ENCODE measurements around the gene TMED6. TPM values are rescaled to one million over a fixed set of nuclear protein-coding genes. Genes with fewer than 3 reads are reported as not detected.

TMED6 gene
- total RNA-seq, result not detected in 2 replicates

DNA sequence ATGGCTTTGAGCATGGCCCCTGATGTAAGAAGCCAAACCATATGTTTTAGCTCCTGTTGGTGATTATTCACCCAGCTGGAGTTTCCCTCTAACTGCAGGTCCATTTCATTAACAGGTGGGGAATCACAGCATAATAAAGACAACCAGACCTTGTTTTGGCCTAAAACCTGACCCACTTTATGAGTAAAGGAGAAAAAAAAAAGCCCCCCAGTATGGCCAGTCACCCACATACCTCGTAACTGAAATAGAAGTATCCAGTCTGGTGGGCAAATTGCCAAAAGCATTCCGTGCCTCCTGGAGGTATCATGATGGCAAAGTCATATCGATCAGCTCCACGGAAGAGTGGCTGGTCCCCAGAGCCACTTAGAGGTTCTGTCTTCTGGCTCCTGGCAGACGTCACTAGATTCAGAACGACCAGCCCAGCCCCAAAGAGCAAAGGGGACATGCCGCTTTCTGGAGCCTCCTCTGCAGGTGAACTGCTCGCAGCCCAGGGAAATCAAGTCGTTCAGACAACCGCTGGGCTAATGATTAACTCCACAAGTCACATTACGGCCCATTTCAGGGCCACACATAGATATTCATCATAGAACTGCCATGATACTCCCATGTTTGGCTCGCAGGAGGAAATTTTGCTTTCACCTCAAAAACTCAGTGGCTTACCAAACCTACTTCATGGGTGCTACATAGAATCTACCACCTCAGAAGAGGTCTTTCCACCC lies at the start of gene TMED6:
Gene TMED6, minus strand, starts transcription at position 478 of the 719 bp plus-strand sequence. Its CDS starts 33 bp downstream, at position 445.

DNA sequence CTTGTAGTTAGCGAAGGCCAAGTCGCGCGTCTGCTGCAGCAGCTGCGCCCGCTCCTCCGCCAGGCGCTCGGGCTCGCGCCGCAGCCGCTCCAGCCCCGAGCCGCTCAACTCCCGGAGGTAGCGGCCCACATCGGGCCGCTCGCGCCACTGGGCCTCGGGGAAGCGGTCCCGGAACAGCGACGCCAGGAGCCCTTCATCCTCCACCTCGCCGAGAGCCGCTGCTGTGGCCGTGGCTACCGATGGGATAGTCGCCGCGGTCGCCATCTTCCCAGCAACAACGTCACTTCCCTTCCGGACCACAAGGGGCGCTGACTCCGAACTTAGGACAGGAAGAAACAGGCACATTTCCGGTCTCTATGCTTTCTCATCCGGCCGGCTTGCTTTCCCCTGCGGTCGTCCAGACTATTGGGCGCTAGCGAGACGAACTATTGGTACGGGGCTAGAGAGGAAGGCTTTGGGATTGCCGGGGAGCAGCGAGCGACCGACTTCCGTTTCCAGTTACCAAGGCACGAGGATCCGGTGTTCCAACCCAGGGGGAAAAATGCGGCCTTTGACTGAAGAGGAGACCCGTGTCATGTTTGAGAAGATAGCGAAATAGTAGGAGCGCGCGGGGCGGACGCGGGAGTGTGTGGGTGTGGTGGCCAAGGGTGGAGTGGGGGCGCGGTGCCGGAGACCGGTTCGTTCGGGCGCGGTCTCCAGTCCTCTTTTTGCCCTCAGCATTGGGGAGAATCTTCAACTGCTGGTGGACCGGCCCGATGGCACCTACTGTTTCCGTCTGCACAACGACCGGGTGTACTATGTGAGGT lies 12.1 kb downstream of the TMED6 start, which contains the start of the genes COG8 and NIP7:
Gene COG8, minus strand, starts transcription at position 276 of the 806 bp plus-strand sequence. Its CDS starts 12 bp downstream, at position 264.
Gene NIP7, plus strand, starts transcription at position 484 of the 806 bp plus-strand sequence. Its CDS starts 58 bp downstream, at position 542.

GRCh38 chr16:69330286-69331109 lies 21.1 kb downstream of the TMED6 start, which contains the start of gene PDF:
PDF (minus strand) TSS chr16:69330588; CDS start chr16:69330570, 18 bp downstream.

GRCh38 chr16:69310653-69311532 lies 40.7 kb downstream of the TMED6 start, which contains the start of gene VPS4A:
VPS4A (plus strand) TSS chr16:69311350; CDS start chr16:69311512, 162 bp downstream.

Other genes with a start within 250 kb of the TMED6 start
- under 0.01 TPM in 1 of 2 replicates, not detected in the other for gene HAS3, start 246.1 kb downstream of the TMED6 start, total RNA-seq
- 37.8 and 40.9 TPM in 2 replicates for gene CHTF8, start 219.2 kb downstream of the TMED6 start, total RNA-seq
- 27.1 and 31.2 TPM in 2 replicates for gene UTP4, start 219.1 kb downstream of the TMED6 start, total RNA-seq
- 28.4 and 35.5 TPM in 2 replicates for gene SNTB2, start 164.6 kb downstream of the TMED6 start, total RNA-seq
- 32.4 and 35.7 TPM in 2 replicates for gene VPS4A, start 40.4 kb downstream of the TMED6 start, total RNA-seq
- gene PDF, start 21.2 kb downstream of the TMED6 start, total RNA-seq, result 19.3 and 24.8 TPM in 2 replicates
- gene COG8, start 12.2 kb downstream of the TMED6 start, total RNA-seq, result 31.7 and 34.6 TPM in 2 replicates
- gene NIP7, start 12.0 kb downstream of the TMED6 start, total RNA-seq, result 26.9 and 34.9 TPM in 2 replicates
- 5.2 and 18.3 TPM in 2 replicates for gene TERF2, start 34.2 kb upstream of the TMED6 start, total RNA-seq
- gene CYB5B, start 72.8 kb upstream of the TMED6 start, total RNA-seq, result 152 and 168 TPM in 2 replicates
- gene NFAT5, start 214.2 kb upstream of the TMED6 start, total RNA-seq, result 16.1 and 20.6 TPM in 2 replicates